ENCODE results near the gene BCO1. TPM values are rescaled to one million over a fixed set of nuclear protein-coding genes. Genes with fewer than 3 reads are reported as not detected.

BCO1 gene
- total and polyA plus RNA-seq, 4 donors = 0.11 to 0.50 (median 0.29) TPM

DNA sequence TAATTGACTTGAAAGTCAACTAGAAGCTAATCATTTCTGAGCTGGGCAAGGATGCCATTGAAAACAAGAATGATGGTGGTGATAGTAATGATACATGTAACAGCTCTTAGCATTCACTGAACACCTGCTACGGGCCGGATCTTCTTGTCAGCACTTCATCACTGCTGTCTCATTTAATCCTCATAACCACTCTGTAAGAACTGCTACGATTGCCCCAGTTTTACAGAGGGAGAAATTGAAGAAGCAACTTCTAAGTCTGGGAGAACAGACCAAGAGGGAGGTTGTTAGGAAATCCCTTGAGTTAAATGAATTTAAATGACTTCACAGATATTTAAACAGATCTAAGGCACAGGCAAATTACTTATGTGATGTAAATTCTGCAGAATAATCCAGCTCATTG lies 69.3 kb downstream of the BCO1 start:
- WGBS = 95% methylated on average over 3 of the region's 3 CpGs
- TF ChIP-seq JUND (IDR thresholded peaks at IDR 0.05) = no peak
- TF ChIP-seq TAF1 (conservative IDR thresholded peaks at IDR 0.05) = no peak
- TF ChIP-seq, protein P1, sequence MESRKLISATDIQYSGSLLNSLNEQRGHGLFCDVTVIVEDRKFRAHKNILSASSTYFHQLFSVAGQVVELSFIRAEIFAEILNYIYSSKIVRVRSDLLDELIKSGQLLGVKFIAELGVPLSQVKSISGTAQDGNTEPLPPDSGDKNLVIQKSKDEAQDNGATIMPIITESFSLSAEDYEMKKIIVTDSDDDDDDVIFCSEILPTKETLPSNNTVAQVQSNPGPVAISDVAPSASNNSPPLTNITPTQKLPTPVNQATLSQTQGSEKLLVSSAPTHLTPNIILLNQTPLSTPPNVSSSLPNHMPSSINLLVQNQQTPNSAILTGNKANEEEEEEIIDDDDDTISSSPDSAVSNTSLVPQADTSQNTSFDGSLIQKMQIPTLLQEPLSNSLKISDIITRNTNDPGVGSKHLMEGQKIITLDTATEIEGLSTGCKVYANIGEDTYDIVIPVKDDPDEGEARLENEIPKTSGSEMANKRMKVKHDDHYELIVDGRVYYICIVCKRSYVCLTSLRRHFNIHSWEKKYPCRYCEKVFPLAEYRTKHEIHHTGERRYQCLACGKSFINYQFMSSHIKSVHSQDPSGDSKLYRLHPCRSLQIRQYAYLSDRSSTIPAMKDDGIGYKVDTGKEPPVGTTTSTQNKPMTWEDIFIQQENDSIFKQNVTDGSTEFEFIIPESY (IDR thresholded peaks at IDR 0.05) = no peak
- no peak for TF ChIP-seq YY1 (IDR thresholded peaks at IDR 0.05)
- TF ChIP-seq HNF4A (conservative IDR thresholded peaks at IDR 0.05) = no peak
- TF ChIP-seq GABPA (IDR thresholded peaks at IDR 0.05 in 1 of 2, conservative IDR thresholded peaks at IDR 0.05 in 1 of 2) = no peak
- TF ChIP-seq, protein P2, sequence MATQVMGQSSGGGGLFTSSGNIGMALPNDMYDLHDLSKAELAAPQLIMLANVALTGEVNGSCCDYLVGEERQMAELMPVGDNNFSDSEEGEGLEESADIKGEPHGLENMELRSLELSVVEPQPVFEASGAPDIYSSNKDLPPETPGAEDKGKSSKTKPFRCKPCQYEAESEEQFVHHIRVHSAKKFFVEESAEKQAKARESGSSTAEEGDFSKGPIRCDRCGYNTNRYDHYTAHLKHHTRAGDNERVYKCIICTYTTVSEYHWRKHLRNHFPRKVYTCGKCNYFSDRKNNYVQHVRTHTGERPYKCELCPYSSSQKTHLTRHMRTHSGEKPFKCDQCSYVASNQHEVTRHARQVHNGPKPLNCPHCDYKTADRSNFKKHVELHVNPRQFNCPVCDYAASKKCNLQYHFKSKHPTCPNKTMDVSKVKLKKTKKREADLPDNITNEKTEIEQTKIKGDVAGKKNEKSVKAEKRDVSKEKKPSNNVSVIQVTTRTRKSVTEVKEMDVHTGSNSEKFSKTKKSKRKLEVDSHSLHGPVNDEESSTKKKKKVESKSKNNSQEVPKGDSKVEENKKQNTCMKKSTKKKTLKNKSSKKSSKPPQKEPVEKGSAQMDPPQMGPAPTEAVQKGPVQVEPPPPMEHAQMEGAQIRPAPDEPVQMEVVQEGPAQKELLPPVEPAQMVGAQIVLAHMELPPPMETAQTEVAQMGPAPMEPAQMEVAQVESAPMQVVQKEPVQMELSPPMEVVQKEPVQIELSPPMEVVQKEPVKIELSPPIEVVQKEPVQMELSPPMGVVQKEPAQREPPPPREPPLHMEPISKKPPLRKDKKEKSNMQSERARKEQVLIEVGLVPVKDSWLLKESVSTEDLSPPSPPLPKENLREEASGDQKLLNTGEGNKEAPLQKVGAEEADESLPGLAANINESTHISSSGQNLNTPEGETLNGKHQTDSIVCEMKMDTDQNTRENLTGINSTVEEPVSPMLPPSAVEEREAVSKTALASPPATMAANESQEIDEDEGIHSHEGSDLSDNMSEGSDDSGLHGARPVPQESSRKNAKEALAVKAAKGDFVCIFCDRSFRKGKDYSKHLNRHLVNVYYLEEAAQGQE (IDR thresholded peaks at IDR 0.05) = no peak

DNA sequence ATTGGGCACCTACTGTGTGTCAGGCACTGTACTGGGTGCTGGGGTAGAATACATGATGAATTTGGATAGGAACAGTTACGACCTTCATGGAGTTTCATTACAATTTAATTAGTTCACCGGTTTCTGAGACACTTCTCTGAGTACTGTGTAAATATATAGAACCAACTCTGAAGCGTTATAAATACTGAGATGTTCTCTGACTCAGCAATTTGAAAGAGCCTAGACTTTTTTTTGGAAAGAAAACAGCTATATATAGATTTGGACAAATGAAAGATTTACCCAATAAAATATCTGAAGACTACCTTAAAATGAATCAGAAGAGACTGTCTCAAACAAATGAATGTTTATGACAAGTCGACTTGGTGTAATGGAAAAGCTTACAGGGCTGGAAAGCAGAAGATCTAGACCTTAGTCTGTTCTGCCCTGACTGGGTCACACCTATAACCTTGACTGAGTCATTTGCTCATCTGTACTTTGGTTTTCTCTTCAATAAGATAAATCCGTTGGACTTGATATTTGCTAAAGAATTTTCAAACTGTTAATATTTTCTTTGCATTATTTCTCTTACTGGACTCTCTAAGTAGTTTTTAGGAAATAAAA lies 71.7 kb downstream of the BCO1 start:
- TF ChIP-seq, protein P3, sequence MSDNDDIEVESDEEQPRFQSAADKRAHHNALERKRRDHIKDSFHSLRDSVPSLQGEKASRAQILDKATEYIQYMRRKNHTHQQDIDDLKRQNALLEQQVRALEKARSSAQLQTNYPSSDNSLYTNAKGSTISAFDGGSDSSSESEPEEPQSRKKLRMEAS (IDR thresholded peaks at IDR 0.05) = no peak
- no peak for TF ChIP-seq NR2F2 (IDR thresholded peaks at IDR 0.05)
- no peak for TF ChIP-seq JUND (IDR thresholded peaks at IDR 0.05)
- Histone ChIP-seq H3K4me3 (ENCODE audit: low read depth in 1 of 3, low read length in 3 of 3) (no peak overlapping the region), H3K36me3 (ENCODE audit: control insufficient read depth in 4 of 4, insufficient read depth in 3 of 4, low read depth in 1 of 4, low read length in 3 of 4) (no peaks in the 10 kb centered on the region), H3K9me3 (ENCODE audit: control insufficient read depth in 4 of 4, low read length in 3 of 4) (no peaks in the 10 kb centered on the region), H3K27me3 (ENCODE audit: control insufficient read depth in 4 of 4, insufficient read depth in 4 of 4, low read length in 3 of 4) (no peaks in the 10 kb centered on the region), H3K4me1 (ENCODE audit: control insufficient read depth in 4 of 4, insufficient read depth in 4 of 4, low read length in 3 of 4) (peaks cover 2 to 14% (median 11%) of the 10 kb centered on the region in 4 donors), H3K9ac (ENCODE audit: low read depth in 1 of 2, low read length in 2 of 2) (no peak overlapping the region), H3K27ac (ENCODE audit: low read depth in 1 of 2, low read length in 2 of 2) (no peak overlapping the region)
- DNase-seq (ENCODE audit: low spot score) = no peak
- 77% methylated on average over 5 of the region's 5 CpGs for WGBS

More for the DNA sequence above, 69.3 kb downstream of the BCO1 start:
- Histone ChIP-seq H3K4me3 (ENCODE audit: low read depth in 1 of 3, low read length in 3 of 3) (no peak overlapping the region), H3K27ac (ENCODE audit: low read depth in 1 of 2, low read length in 2 of 2) (no peak overlapping the region), H3K27me3 (ENCODE audit: control insufficient read depth in 4 of 4, insufficient read depth in 4 of 4, low read length in 3 of 4) (no peaks in the 10 kb centered on the region), H3K9ac (ENCODE audit: low read depth in 1 of 2, low read length in 2 of 2) (no peak overlapping the region), H3K4me1 (ENCODE audit: control insufficient read depth in 4 of 4, insufficient read depth in 4 of 4, low read length in 3 of 4) (no peaks in the 10 kb centered on the region), H3K9me3 (ENCODE audit: control insufficient read depth in 4 of 4, low read length in 3 of 4) (no peaks in the 10 kb centered on the region), H3K36me3 (ENCODE audit: control insufficient read depth in 4 of 4, insufficient read depth in 3 of 4, low read depth in 1 of 4, low read length in 3 of 4) (no peaks in the 10 kb centered on the region)
- no peak for DNase-seq (ENCODE audit: low spot score)

DNA sequence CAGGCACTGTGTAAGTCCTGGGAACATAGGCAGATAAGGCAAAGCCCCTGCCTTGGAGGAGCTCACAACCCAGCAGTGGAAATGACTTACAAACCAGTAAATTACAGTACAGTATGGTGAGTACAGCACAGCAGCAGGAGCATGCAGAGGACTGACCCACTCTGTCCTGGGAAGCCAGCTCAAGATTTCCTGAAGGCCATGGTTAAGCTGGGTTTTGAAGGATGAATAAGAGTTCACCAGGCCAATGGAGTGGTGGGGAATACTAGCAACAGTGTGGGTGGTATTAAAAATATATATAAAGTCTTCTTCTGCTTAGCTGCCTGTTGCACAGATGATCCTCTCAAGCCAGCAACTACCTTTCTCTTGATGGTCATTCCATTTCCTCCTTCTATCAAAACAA lies 73.3 kb downstream of the BCO1 start:
- Histone ChIP-seq H3K36me3 (ENCODE audit: control insufficient read depth in 4 of 4, insufficient read depth in 3 of 4, low read depth in 1 of 4, low read length in 3 of 4) (no peaks in the 10 kb centered on the region), H3K4me3 (ENCODE audit: low read depth in 1 of 3, low read length in 3 of 3) (no peak overlapping the region), H3K9me3 (ENCODE audit: control insufficient read depth in 4 of 4, low read length in 3 of 4) (no peaks in the 10 kb centered on the region), H3K27ac (ENCODE audit: low read depth in 1 of 2, low read length in 2 of 2) (no peak overlapping the region), H3K27me3 (ENCODE audit: control insufficient read depth in 4 of 4, insufficient read depth in 4 of 4, low read length in 3 of 4) (no peaks in the 10 kb centered on the region), H3K4me1 (ENCODE audit: control insufficient read depth in 4 of 4, insufficient read depth in 4 of 4, low read length in 3 of 4) (peaks cover 2 to 19% (median 17%) of the 10 kb centered on the region in 4 donors), H3K9ac (ENCODE audit: low read depth in 1 of 2, low read length in 2 of 2) (no peak overlapping the region)
- no peak for DNase-seq (ENCODE audit: low spot score)
- TF ChIP-seq, protein P2 (IDR thresholded peaks at IDR 0.05) = no peak
- TF ChIP-seq, protein P4, sequence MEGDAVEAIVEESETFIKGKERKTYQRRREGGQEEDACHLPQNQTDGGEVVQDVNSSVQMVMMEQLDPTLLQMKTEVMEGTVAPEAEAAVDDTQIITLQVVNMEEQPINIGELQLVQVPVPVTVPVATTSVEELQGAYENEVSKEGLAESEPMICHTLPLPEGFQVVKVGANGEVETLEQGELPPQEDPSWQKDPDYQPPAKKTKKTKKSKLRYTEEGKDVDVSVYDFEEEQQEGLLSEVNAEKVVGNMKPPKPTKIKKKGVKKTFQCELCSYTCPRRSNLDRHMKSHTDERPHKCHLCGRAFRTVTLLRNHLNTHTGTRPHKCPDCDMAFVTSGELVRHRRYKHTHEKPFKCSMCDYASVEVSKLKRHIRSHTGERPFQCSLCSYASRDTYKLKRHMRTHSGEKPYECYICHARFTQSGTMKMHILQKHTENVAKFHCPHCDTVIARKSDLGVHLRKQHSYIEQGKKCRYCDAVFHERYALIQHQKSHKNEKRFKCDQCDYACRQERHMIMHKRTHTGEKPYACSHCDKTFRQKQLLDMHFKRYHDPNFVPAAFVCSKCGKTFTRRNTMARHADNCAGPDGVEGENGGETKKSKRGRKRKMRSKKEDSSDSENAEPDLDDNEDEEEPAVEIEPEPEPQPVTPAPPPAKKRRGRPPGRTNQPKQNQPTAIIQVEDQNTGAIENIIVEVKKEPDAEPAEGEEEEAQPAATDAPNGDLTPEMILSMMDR (IDR thresholded peaks at IDR 0.05; ENCODE audit: low read depth, low read length, missing input control) = no peak
- no peak for TF ChIP-seq FOXA1 (IDR thresholded peaks at IDR 0.05)
- no peak for TF ChIP-seq YY1 (IDR thresholded peaks at IDR 0.05)
- TF ChIP-seq GABPA (IDR thresholded peaks at IDR 0.05 in 1 of 2, conservative IDR thresholded peaks at IDR 0.05 in 1 of 2) = no peak
- TF ChIP-seq, protein P3 (IDR thresholded peaks at IDR 0.05) = no peak
- TF ChIP-seq, protein P1 (IDR thresholded peaks at IDR 0.05) = no peak
- no peak for TF ChIP-seq NR2F2 (IDR thresholded peaks at IDR 0.05)

All from liver (tissue), 9 donors.